HUES6 (cell line): ENCODE data around the gene CFAP70.

Experiments
- H3K27ac ChIP-seq: 2 replicates; pipeline ENCODE4 v1.7.0; 2013; ENCODE audit warnings: low read depth, mild to moderate bottlenecking, low read length, inconsistent platforms
- H3K27me3 ChIP-seq: 2 replicates; pipeline ENCODE4 v1.6.1; 2013; ENCODE audit warnings: low read length; ENCODE audit not compliant: control insufficient read depth, insufficient read depth
- H3K36me3 ChIP-seq: 2 replicates; pipeline ENCODE4 v1.6.1; 2013; ENCODE audit warnings: low read length; ENCODE audit not compliant: control insufficient read depth, insufficient read depth
- H3K4me1 ChIP-seq: 2 replicates; pipeline ENCODE4 v1.6.1; 2013; ENCODE audit warnings: low read length; ENCODE audit not compliant: control insufficient read depth, insufficient read depth
- H3K4me3 ChIP-seq: 2 replicates; pipeline ENCODE4 v1.5.1; 2013; ENCODE audit warnings: low read depth, low read length
- H3K9ac ChIP-seq: one replicate; pipeline ENCODE4 v1.6.1; 2013; ENCODE audit warnings: mild to moderate bottlenecking, low read length
- H3K9me3 ChIP-seq: 2 replicates; pipeline ENCODE4 v1.6.1; 2013; ENCODE audit warnings: low read depth, low read length; ENCODE audit not compliant: control insufficient read depth, insufficient read depth

The CFAP70 gene

DNA sequence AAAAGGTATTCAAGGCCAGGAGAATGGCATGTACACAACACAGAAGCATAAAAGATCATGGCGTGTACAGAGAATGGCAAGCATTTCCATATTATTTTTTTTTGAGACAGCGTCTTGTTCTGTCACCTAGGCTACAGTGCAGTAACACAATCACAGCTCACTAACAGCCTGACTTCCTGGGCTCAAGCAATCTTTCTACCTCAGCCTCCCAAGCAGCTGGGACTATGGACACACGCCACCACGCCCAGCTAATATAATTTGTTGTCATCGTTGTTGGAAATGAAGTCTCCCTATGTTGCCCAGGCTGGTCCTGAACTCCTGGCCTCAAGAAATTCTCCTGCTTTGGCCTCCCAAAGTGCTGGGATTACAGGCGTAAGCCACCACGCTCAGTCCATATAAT lies 27.9 kb upstream of the CFAP70 start:
- no peak overlapping the region for H3K4me3 ChIP-seq
- H3K9me3 ChIP-seq, result no peaks in the 10 kb centered on the region
- H3K36me3 ChIP-seq, result peaks cover 77% of the 10 kb centered on the region

GRCh38 chr10:73379064-73379748 lies 20.5 kb upstream of the CFAP70 start:
- peaks cover 77% of the 10 kb centered on the region for H3K36me3 ChIP-seq

More for the DNA sequence above, 27.9 kb upstream of the CFAP70 start:
- H3K4me1 ChIP-seq, result no peaks in the 10 kb centered on the region
- H3K9ac ChIP-seq, result no peak overlapping the region
- no peak overlapping the region for H3K27ac ChIP-seq
- H3K27me3 ChIP-seq, result no peaks in the 10 kb centered on the region

DNA sequence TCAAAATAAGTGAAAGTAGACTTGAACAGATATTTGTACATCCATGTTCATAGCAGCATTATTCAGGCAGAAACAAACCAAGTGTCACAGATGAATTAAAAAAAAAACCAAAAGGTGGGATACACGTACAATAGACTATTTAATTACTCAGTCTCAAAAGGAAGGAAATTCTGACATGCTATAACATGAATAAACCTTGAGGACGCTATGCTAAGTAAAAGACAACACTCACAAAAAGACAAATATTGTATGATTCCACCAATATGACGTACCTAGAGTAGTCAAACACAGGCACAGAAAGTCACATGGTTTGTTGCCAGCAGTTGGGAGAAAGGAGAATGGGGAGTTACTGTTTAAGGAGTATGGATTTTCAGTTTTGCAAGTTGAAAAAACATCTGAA lies 18.0 kb upstream of the CFAP70 start:
- Histone ChIP-seq H3K9me3 (no peaks in the 10 kb centered on the region), H3K4me1 (no peaks in the 10 kb centered on the region), H3K4me3 (no peak overlapping the region), H3K27ac (no peak overlapping the region), H3K36me3 (peaks cover 64% of the 10 kb centered on the region), H3K9ac (no peak overlapping the region), H3K27me3 (no peaks in the 10 kb centered on the region)

More at GRCh38 chr10:73379064-73379748, 20.5 kb upstream of the CFAP70 start:
- Histone ChIP-seq H3K4me3 (no peak overlapping the region), H3K9me3 (no peaks in the 10 kb centered on the region), H3K27me3 (no peaks in the 10 kb centered on the region), H3K9ac (no peak overlapping the region), H3K4me1 (no peaks in the 10 kb centered on the region), H3K27ac (no peak overlapping the region)

DNA sequence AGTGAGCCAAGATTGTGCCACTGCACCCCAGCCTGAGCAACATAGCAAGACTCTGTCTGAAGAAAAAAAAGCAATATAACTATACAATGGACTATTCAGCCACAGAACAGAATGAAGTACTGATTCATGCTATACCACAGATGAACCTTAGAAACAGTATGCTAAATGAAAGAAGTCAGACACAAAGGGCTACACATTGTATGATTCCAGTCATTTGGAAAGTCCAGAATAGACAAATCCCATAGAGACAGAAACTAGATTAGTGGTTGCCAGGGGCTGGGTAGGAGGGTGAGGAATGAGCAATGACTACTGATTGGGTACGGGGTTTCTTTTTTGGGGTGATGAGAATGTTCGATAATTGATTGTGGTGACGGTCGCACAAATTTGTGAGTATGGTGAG lies 9.6 kb upstream of the CFAP70 start:
- H3K9me3 ChIP-seq, result no peaks in the 10 kb centered on the region
- H3K36me3 ChIP-seq, result peaks cover 28% of the 10 kb centered on the region
- H3K27ac ChIP-seq, result no peak overlapping the region
- no peaks in the 10 kb centered on the region for H3K4me1 ChIP-seq
- H3K4me3 ChIP-seq, result no peak overlapping the region
- H3K27me3 ChIP-seq, result no peaks in the 10 kb centered on the region
- no peak overlapping the region for H3K9ac ChIP-seq

- H3K4me3 ChIP-seq, result no peak overlapping the region
- no peaks in the 10 kb centered on the region for H3K27me3 ChIP-seq
- H3K4me1 ChIP-seq, result no peaks in the 10 kb centered on the region
- no peak overlapping the region for H3K9ac ChIP-seq
- peaks cover 24% of the 10 kb centered on the region for H3K36me3 ChIP-seq
- H3K27ac ChIP-seq, result no peak overlapping the region
- no peaks in the 10 kb centered on the region for H3K9me3 ChIP-seq
Observed at GRCh38 chr10:73366381-73367298, 8.0 kb upstream of the CFAP70 start.

GRCh38 chr10:73364964-73365363 lies 6.3 kb upstream of the CFAP70 start:
- H3K4me3 ChIP-seq, result no peak overlapping the region
- no peaks in the 10 kb centered on the region for H3K27me3 ChIP-seq
- H3K36me3 ChIP-seq, result peaks cover 24% of the 10 kb centered on the region
- H3K4me1 ChIP-seq, result no peaks in the 10 kb centered on the region
- no peaks in the 10 kb centered on the region for H3K9me3 ChIP-seq
- H3K27ac ChIP-seq, result no peak overlapping the region
- H3K9ac ChIP-seq, result no peak overlapping the region

GRCh38 chr10:73359492-73359891 lies 828 bp upstream of the CFAP70 start:
- Histone ChIP-seq H3K4me1 (no peaks in the 10 kb centered on the region), H3K36me3 (peaks cover 3% of the 10 kb centered on the region; the same call in 1 of the 2 replicates), H3K4me3 (no peak overlapping the region), H3K9ac (no peak overlapping the region), H3K27me3 (peaks cover 8% of the 10 kb centered on the region; the same call in 1 of the 2 replicates), H3K27ac (no peak overlapping the region), H3K9me3 (no peaks in the 10 kb centered on the region)

DNA sequence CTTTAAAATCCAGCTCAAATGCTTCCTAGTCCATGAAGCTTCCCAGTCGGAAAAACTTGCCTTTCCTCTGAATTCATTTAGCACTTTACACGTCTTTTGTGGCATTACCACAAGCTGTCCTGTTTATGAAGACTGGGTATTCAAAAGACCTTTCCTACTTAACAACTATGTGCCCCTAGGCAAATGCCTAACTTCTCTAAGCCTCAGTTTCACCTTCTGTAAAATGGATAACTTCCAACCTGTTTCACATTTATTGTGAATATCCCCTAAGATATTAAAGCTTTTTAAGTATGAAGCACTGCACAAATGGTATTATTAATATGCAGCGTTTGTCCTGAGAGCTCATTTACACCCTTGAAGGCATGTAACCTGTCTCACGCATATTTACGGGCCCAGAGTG lies 843 bp downstream of the CFAP70 start:
- Histone ChIP-seq H3K9ac (peak overlapping the region; percentile 90), H3K4me1 (no peaks in the 10 kb centered on the region), H3K27ac (no peak overlapping the region), H3K4me3 (peak overlapping the region; percentile 83), H3K36me3 (no peaks in the 10 kb centered on the region), H3K9me3 (no peaks in the 10 kb centered on the region), H3K27me3 (peaks cover 8% of the 10 kb centered on the region; the same call in 1 of the 2 replicates)

GRCh38 chr10:73357166-73357565 lies 1.5 kb downstream of the CFAP70 start:
- no peak overlapping the region for H3K9ac ChIP-seq
- no peaks in the 10 kb centered on the region for H3K9me3 ChIP-seq
- H3K4me3 ChIP-seq, result no peak overlapping the region
- H3K27ac ChIP-seq, result no peak overlapping the region
- no peaks in the 10 kb centered on the region for H3K4me1 ChIP-seq
- H3K27me3 ChIP-seq, result peaks cover 8% of the 10 kb centered on the region; the same call in 1 of the 2 replicates
- H3K36me3 ChIP-seq, result no peaks in the 10 kb centered on the region

GRCh38 chr10:73344269-73344668 lies 14.4 kb downstream of the CFAP70 start:
- Histone ChIP-seq H3K36me3 (no peaks in the 10 kb centered on the region), H3K4me3 (no peak overlapping the region), H3K27me3 (no peaks in the 10 kb centered on the region), H3K9me3 (no peaks in the 10 kb centered on the region; the same call in 1 of the 2 replicates), H3K27ac (no peak overlapping the region), H3K9ac (no peak overlapping the region), H3K4me1 (no peaks in the 10 kb centered on the region)

GRCh38 chr10:73340121-73340520 lies 18.5 kb downstream of the CFAP70 start:
- Histone ChIP-seq H3K9ac (no peak overlapping the region), H3K27me3 (no peaks in the 10 kb centered on the region), H3K4me3 (no peak overlapping the region), H3K27ac (no peak overlapping the region), H3K36me3 (no peaks in the 10 kb centered on the region), H3K4me1 (no peaks in the 10 kb centered on the region), H3K9me3 (no peaks in the 10 kb centered on the region; the same call in 1 of the 2 replicates)
